Endothelial cell of umbilical vein (primary cell): ENCODE measurements around the gene CD3G. TPM values are rescaled to one million over a fixed set of nuclear protein-coding genes. Genes with fewer than 3 reads are reported as not detected.
A peak's percentile ranks its signal among the peaks of the same experiment; 100 is the strongest.

Experiments used
- BruUV-seq: library from RNA; stranded (reverse); fragments of 400-500 nt; replicated peaks from 2 replicates; lab custom pipeline; 2021; lab: Mats Ljungman, UMichigan
- CTCF ChIA-PET: fragments of 300-600, 350-600 bp; sonication (Branson Sonifier 250); formaldehyde crosslinking; loops from one replicate; lab custom pipeline; 2021; ENCODE audit warnings: antibody characterized with exemption, inconsistent platforms; lab: Charles Lee
- POLR2A ChIA-PET: fragments of 300-600, 350-600 bp; sonication (Branson Sonifier 250); formaldehyde crosslinking; loops from one replicate; lab custom pipeline; 2021; ENCODE audit warnings: antibody characterized with exemption, inconsistent platforms; lab: Charles Lee
- DNase-seq: peaks from one replicate; pipeline ENCODE4 v3.0.0-alpha.2; 2011; ENCODE audit warnings: low read depth, low spot score
- FAIRE-seq: peaks from 2 replicates; lab custom pipeline; 2011; peaks lifted over from hg19 to GRCh38; lab: Jason Lieb, UNC
- H2AFZ ChIP-seq: 2 replicates; pipeline ENCODE4 v1.6.0; 2012; ENCODE audit warnings: low read depth, low read length, control low read depth, inconsistent platforms
- H3K27ac ChIP-seq: 2 replicates; pipeline ENCODE4 v1.5.1; 2011; ENCODE audit warnings: low read depth, mild to moderate bottlenecking, control low read depth, low read length, moderate library complexity; ENCODE audit not compliant: insufficient read depth
- H3K27me3 ChIP-seq, 2 experiments: 2 replicates each; pipeline versions ENCODE4 v1.6.0 to v1.6.1; 2011; ENCODE audit warnings: low read length in 2 of 2, mixed read lengths in 1 of 2; ENCODE audit not compliant: control insufficient read depth in 2 of 2, insufficient read depth in 2 of 2
- H3K36me3 ChIP-seq, 2 experiments: 2 replicates in 1 of 2; 3 replicates in 1 of 2; pipeline ENCODE4 v1.5.1; 2011; ENCODE audit warnings: low read length in 2 of 2, mild to moderate bottlenecking in 1 of 2, moderate library complexity in 1 of 2; ENCODE audit not compliant: control insufficient read depth in 2 of 2, insufficient read depth in 2 of 2; ENCODE audit errors: extremely low read depth in 1 of 2
- H3K4me1 ChIP-seq: 3 replicates; pipeline ENCODE4 v1.5.1; 2011; ENCODE audit warnings: mild to moderate bottlenecking, low read length; ENCODE audit not compliant: control insufficient read depth, insufficient read depth; ENCODE audit errors: extremely low read depth
- H3K4me2 ChIP-seq: 2 replicates; pipeline ENCODE4 v1.6.1; 2011; ENCODE audit warnings: low read length, control low read depth, mixed read lengths; ENCODE audit not compliant: insufficient read depth
- H3K4me3 ChIP-seq, 3 experiments: fragments of 200-600 bp in 1 of 3; sonication (generic), shearing (Covaris generic) in 1 of 3; replicated peaks in 1 of 3; 2 replicates each; pipeline ENCODE4 v1.5.1; 2011 to 2016; ENCODE audit warnings: control low read depth in 3 of 3, low read length in 3 of 3, mild to moderate bottlenecking in 2 of 3, inconsistent platforms in 1 of 3, low read depth in 1 of 3, moderate library complexity in 1 of 3; ENCODE audit not compliant: insufficient read depth in 1 of 3
- H3K79me2 ChIP-seq: 2 replicates; pipeline ENCODE4 v1.6.0; 2012; ENCODE audit warnings: low read length, inconsistent platforms; ENCODE audit not compliant: control insufficient read depth, insufficient read depth
- H3K9ac ChIP-seq: replicated peaks from 2 replicates; pipeline ENCODE3; 2011; ENCODE audit warnings: low read length, control low read depth; ENCODE audit not compliant: insufficient read depth; ENCODE audit errors: extremely low read depth
- H3K9me1 ChIP-seq: replicated peaks from 3 replicates; pipeline ENCODE4 v1.6.0; 2011; ENCODE audit warnings: mild to moderate bottlenecking, low read length; ENCODE audit not compliant: control insufficient read depth, insufficient read depth; ENCODE audit errors: extremely low read depth
- H3K9me3 ChIP-seq: replicated peaks from 2 replicates; pipeline ENCODE4 v1.5.1; 2012; ENCODE audit warnings: low read length, inconsistent platforms; ENCODE audit not compliant: control insufficient read depth, insufficient read depth
- H4K20me1 ChIP-seq: replicated peaks from 2 replicates; pipeline ENCODE3; 2011; ENCODE audit warnings: mild to moderate bottlenecking, low read length; ENCODE audit not compliant: control insufficient read depth, insufficient read depth; ENCODE audit errors: extremely low read depth
- CTCF ChIP-seq, 2 donors: IDR thresholded peaks; 1 replicate in 1 of 2; 2 replicates in 1 of 2; pipeline ENCODE4 v1.5.1; 2011; ENCODE audit warnings: low read length in 2 of 2, mild to moderate bottlenecking in 2 of 2, moderate library complexity in 2 of 2, control low read depth in 1 of 2, inconsistent platforms in 1 of 2, low read depth in 1 of 2; ENCODE audit not compliant: insufficient read depth in 1 of 2; ENCODE audit errors: extremely low read depth in 1 of 2
- FOS ChIP-seq: IDR thresholded peaks from 2 replicates; pipeline ENCODE4 v1.6.1; 2011; ENCODE audit warnings: mild to moderate bottlenecking, low read length, moderate library complexity, borderline replicate concordance; ENCODE audit not compliant: insufficient read depth
- GATA2 ChIP-seq: IDR thresholded peaks from 2 replicates; pipeline ENCODE4 v1.7.0; 2011; ENCODE audit warnings: low read depth, mild to moderate bottlenecking, moderate library complexity, mixed read lengths, low read length; ENCODE audit not compliant: insufficient read length, insufficient read depth
- JUN ChIP-seq: IDR thresholded peaks from 2 replicates; pipeline ENCODE4 v1.6.1; 2011; ENCODE audit warnings: borderline replicate concordance, low read depth; ENCODE audit not compliant: insufficient read length, insufficient read depth
- MYC ChIP-seq: IDR thresholded peaks from one replicate; pipeline ENCODE4 v1.6.1; 2011; ENCODE audit warnings: mild to moderate bottlenecking, low read depth, low read length
- POLR2A ChIP-seq: IDR thresholded peaks from 2 replicates; pipeline ENCODE4 v1.6.1; 2012; ENCODE audit warnings: low read depth, mild to moderate bottlenecking, control low read depth, low read length
- POLR2AphosphoS5 ChIP-seq: IDR thresholded peaks from 2 replicates; pipeline ENCODE4 v1.6.1; 2012; ENCODE audit warnings: low read depth, mild to moderate bottlenecking, control low read depth, low read length, moderate library complexity; ENCODE audit not compliant: insufficient read depth
- dilution Hi-C: fragments of 300-500 bp; cut with MboI; formaldehyde crosslinking; loops from one replicate; pipeline ENCODE4 v1.15.0; 2019; ENCODE audit warnings: low sequenced_read_pairs; ENCODE audit not compliant: extremely low pct_ligation_motif_present
- intact Hi-C: fragments of 100-400 bp; cut with micrococcal nuclease; formaldehyde crosslinking; loops from one replicate; pipeline ENCODE4 v1.10.0; 2022
- polyA plus RNA-seq, 4 experiments: library from polyadenylated mRNA; depleted of rRNA in 3 of 4; stranded (reverse) in 3 of 4; unstranded in 1 of 4; fragments of >200 nt; gene quantifications; 2 replicates each; pipeline versions ENCODE4 v1.2.1 to v1.2.3, GENCODE V29; 2011 to 2012; ENCODE audit warnings: missing spikeins in 1 of 4
- total RNA-seq: library from RNA; stranded (reverse); gene quantifications from 2 replicates; pipeline ENCODE4 v1.2.3, GENCODE V29; 2021
- TF ChIP-seq, protein P1 (sequence below): IDR thresholded peaks from 2 replicates; pipeline ENCODE4 v1.6.1; 2011; ENCODE audit not compliant: insufficient read depth, insufficient read length

CD3G gene
- total and polyA plus RNA-seq, 2 donors (not counting 3 experiments of a cell fraction or from before 2014, with no cell fraction given), result not detected

DNA sequence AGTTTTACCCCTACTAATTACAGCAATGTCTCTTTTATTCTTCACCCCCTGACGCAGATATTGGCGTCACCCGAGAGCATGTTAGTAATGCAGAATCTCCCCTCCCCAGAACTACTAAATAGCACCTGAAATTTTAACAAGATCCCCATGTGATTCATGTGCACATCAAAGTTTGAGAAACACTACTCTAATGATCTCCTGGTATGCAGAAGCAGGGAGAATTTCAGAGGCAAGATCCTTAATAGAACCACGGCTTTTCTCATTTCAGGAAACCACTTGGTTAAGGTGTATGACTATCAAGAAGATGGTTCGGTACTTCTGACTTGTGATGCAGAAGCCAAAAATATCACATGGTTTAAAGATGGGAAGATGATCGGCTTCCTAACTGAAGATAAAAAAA lies 5.3 kb downstream of the CD3G start:
- Histone ChIP-seq H3K36me3 (no peaks in the 10 kb centered on the region), H4K20me1 (no peaks in the 10 kb centered on the region), H3K79me2 (no peaks in the 10 kb centered on the region), H3K9me1 (no peaks in the 10 kb centered on the region), H3K9ac (no peak overlapping the region), H3K4me1 (no peaks in the 10 kb centered on the region), H3K27ac (no peak overlapping the region), H3K4me3 (no peak overlapping the region), H3K27me3 (peaks cover 17 to 21% of the 10 kb centered on the region in 2 experiments), H2AFZ (no peak overlapping the region), H3K4me2 (no peak overlapping the region), H3K9me3 (no peaks in the 10 kb centered on the region)
- BruUV-seq, result no TSS peak
- no peak for DNase-seq
- no peak for FAIRE-seq
- intact Hi-C loops (no loop called here), dilution Hi-C loops (no loop called here)
- ChIA-PET CTCF (interaction anchor here (5.7 kb wide), 1 partner anchor 150 kb away, joined by 83 read pairs; no protein-coding TSS in a partner anchor), POLR2A (no interaction called here)
- TF ChIP-seq, protein P1, sequence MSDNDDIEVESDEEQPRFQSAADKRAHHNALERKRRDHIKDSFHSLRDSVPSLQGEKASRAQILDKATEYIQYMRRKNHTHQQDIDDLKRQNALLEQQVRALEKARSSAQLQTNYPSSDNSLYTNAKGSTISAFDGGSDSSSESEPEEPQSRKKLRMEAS, result no peak
- TF ChIP-seq GATA2 (no peak), POLR2A (no peak), POLR2AphosphoS5 (no peak), JUN (no peak), MYC (no peak)

- H3K9ac ChIP-seq, result no peak overlapping the region
Observed at GRCh38 chr11:118353084-118353710, 9.1 kb downstream of the CD3G start.

More at GRCh38 chr11:118353084-118353710, 9.1 kb downstream of the CD3G start:
- Histone ChIP-seq H3K4me2 (no peak overlapping the region), H2AFZ (no peak overlapping the region), H3K4me1 (no peaks in the 10 kb centered on the region), H3K36me3 (no peaks in the 10 kb centered on the region), H3K9me1 (no peaks in the 10 kb centered on the region), H3K79me2 (no peaks in the 10 kb centered on the region), H3K9me3 (no peaks in the 10 kb centered on the region), H3K27ac (no peak overlapping the region), H4K20me1 (no peaks in the 10 kb centered on the region), H3K4me3 (no peak overlapping the region), H3K27me3 (peaks cover 6 to 13% of the 10 kb centered on the region in 2 experiments)
- ChIA-PET CTCF (interaction anchor here (0.8 to 5.7 kb wide), 8 partner anchors 54 to 546 kb away, joined by 3 to 83 read pairs (median 4); no protein-coding TSS in a partner anchor), POLR2A (no interaction called here)
- TF ChIP-seq POLR2AphosphoS5 (no peak), FOS (no peak), CTCF (IDR thresholded peaks at IDR 0.05; ENCODE audit: extremely low read depth in 1 of 2, insufficient read depth in 1 of 2, low read depth in 1 of 2, low read length in 2 of 2) (peak; percentile 33 to 38)
- BruUV-seq, result no TSS peak
- intact Hi-C loops, result loop anchor here (1.0 to 2.0 kb wide), 3 partner anchors 58 to 208 kb away; no protein-coding TSS in a partner anchor
- dilution Hi-C loops, result no loop called here
- DNase-seq, result peak; percentile 25
- peak; percentile 48 for FAIRE-seq
